ENCODE data around the gene AGAP1.

Gene AGAP1

GRCh38 chr2:235498946-235499812 lies 5.3 kb downstream of the AGAP1 start:
- Histone ChIP-seq H3K27me3 (ENCODE audit: control insufficient read depth, insufficient read depth, low read length) (no peaks in the 10 kb centered on the region), H3K27ac (ENCODE audit: low read length) (no peak overlapping the region), H3K4me1 (ENCODE audit: control insufficient read depth, insufficient read depth, low read length) (peaks cover 20% of the 10 kb centered on the region), H3K9me3 (ENCODE audit: control insufficient read depth, insufficient read depth, low read length) (no peaks in the 10 kb centered on the region), H3K4me3 (ENCODE audit: low read length) (no peak overlapping the region), H3K36me3 (ENCODE audit: control insufficient read depth, insufficient read depth, low read length) (no peaks in the 10 kb centered on the region; the same call in 1 of the 2 replicates)
- WGBS (ENCODE audit: insufficient coverage, insufficient read length) = no CpG with 5 or more reads among the region's 24 CpGs
- DNase-seq (ENCODE audit: low read depth, low spot score) = no peak

GRCh38 chr2:235500110-235500760 lies 6.4 kb downstream of the AGAP1 start:
- Histone ChIP-seq H3K27me3 (ENCODE audit: control insufficient read depth, insufficient read depth, low read length) (no peaks in the 10 kb centered on the region), H3K27ac (ENCODE audit: low read length) (no peak overlapping the region), H3K4me3 (ENCODE audit: low read length) (no peak overlapping the region), H3K9me3 (ENCODE audit: control insufficient read depth, insufficient read depth, low read length) (no peaks in the 10 kb centered on the region), H3K4me1 (ENCODE audit: control insufficient read depth, insufficient read depth, low read length) (peaks cover 23% of the 10 kb centered on the region), H3K36me3 (ENCODE audit: control insufficient read depth, insufficient read depth, low read length) (no peaks in the 10 kb centered on the region)
- DNase-seq (ENCODE audit: low read depth, low spot score) = no peak
- WGBS (ENCODE audit: insufficient coverage, insufficient read length) = no CpG with 5 or more reads among the region's 13 CpGs

- no peak overlapping the region for H3K27ac ChIP-seq (ENCODE audit: low read length)
- no peaks in the 10 kb centered on the region for H3K36me3 ChIP-seq (ENCODE audit: control insufficient read depth, insufficient read depth, low read length)
- peaks cover 20% of the 10 kb centered on the region for H3K4me1 ChIP-seq (ENCODE audit: control insufficient read depth, insufficient read depth, low read length)
- no CpG with 5 or more reads among the region's 18 CpGs for WGBS (ENCODE audit: insufficient coverage, insufficient read length)
- DNase-seq (ENCODE audit: low read depth, low spot score) = no peak
- H3K4me3 ChIP-seq (ENCODE audit: low read length) = no peak overlapping the region
- no peaks in the 10 kb centered on the region for H3K27me3 ChIP-seq (ENCODE audit: control insufficient read depth, insufficient read depth, low read length)
- no peaks in the 10 kb centered on the region for H3K9me3 ChIP-seq (ENCODE audit: control insufficient read depth, insufficient read depth, low read length)
These were observed 7.2 kb downstream of the AGAP1 start for GRCh38 chr2:235500761-235501672.

- Histone ChIP-seq H3K9me3 (ENCODE audit: control insufficient read depth, insufficient read depth, low read length) (no peaks in the 10 kb centered on the region), H3K36me3 (ENCODE audit: control insufficient read depth, insufficient read depth, low read length) (no peaks in the 10 kb centered on the region), H3K4me1 (ENCODE audit: control insufficient read depth, insufficient read depth, low read length) (peaks cover 18% of the 10 kb centered on the region), H3K27me3 (ENCODE audit: control insufficient read depth, insufficient read depth, low read length) (no peaks in the 10 kb centered on the region), H3K27ac (ENCODE audit: low read length) (no peak overlapping the region), H3K4me3 (ENCODE audit: low read length) (no peak overlapping the region)
- no peak for DNase-seq (ENCODE audit: low read depth, low spot score)
- no CpG with 5 or more reads among the region's 7 CpGs for WGBS (ENCODE audit: insufficient coverage, insufficient read length)
These were observed 7.8 kb downstream of the AGAP1 start for GRCh38 chr2:235501673-235502031.

GRCh38 chr2:235502336-235502735 lies 8.5 kb downstream of the AGAP1 start:
- Histone ChIP-seq H3K9me3 (ENCODE audit: control insufficient read depth, insufficient read depth, low read length) (no peaks in the 10 kb centered on the region), H3K27ac (ENCODE audit: low read length) (no peak overlapping the region), H3K36me3 (ENCODE audit: control insufficient read depth, insufficient read depth, low read length) (no peaks in the 10 kb centered on the region), H3K4me1 (ENCODE audit: control insufficient read depth, insufficient read depth, low read length) (peaks cover 18% of the 10 kb centered on the region), H3K4me3 (ENCODE audit: low read length) (no peak overlapping the region), H3K27me3 (ENCODE audit: control insufficient read depth, insufficient read depth, low read length) (no peaks in the 10 kb centered on the region)
- WGBS (ENCODE audit: insufficient coverage, insufficient read length) = no CpG with 5 or more reads among the region's 6 CpGs
- DNase-seq (ENCODE audit: low read depth, low spot score) = no peak

GRCh38 chr2:235504441-235505180 lies 10.8 kb downstream of the AGAP1 start:
- H3K9me3 ChIP-seq (ENCODE audit: control insufficient read depth, insufficient read depth, low read length) = no peaks in the 10 kb centered on the region
- no peaks in the 10 kb centered on the region for H3K36me3 ChIP-seq (ENCODE audit: control insufficient read depth, insufficient read depth, low read length)
- WGBS (ENCODE audit: insufficient coverage, insufficient read length) = no CpG with 5 or more reads among the region's 12 CpGs
- DNase-seq (ENCODE audit: low read depth, low spot score) = no peak
- peaks cover 15% of the 10 kb centered on the region for H3K4me1 ChIP-seq (ENCODE audit: control insufficient read depth, insufficient read depth, low read length)
- no peak overlapping the region for H3K4me3 ChIP-seq (ENCODE audit: low read length)
- no peaks in the 10 kb centered on the region for H3K27me3 ChIP-seq (ENCODE audit: control insufficient read depth, insufficient read depth, low read length)
- H3K27ac ChIP-seq (ENCODE audit: low read length) = no peak overlapping the region

GRCh38 chr2:235505181-235505741 lies 11.4 kb downstream of the AGAP1 start:
- H3K36me3 ChIP-seq (ENCODE audit: control insufficient read depth, insufficient read depth, low read length) = no peaks in the 10 kb centered on the region
- no peak for DNase-seq (ENCODE audit: low read depth, low spot score)
- H3K27ac ChIP-seq (ENCODE audit: low read length) = no peak overlapping the region
- WGBS (ENCODE audit: insufficient coverage, insufficient read length) = no CpG with 5 or more reads among the region's 7 CpGs
- peaks cover 14% of the 10 kb centered on the region for H3K4me1 ChIP-seq (ENCODE audit: control insufficient read depth, insufficient read depth, low read length)
- H3K4me3 ChIP-seq (ENCODE audit: low read length) = no peak overlapping the region
- no peaks in the 10 kb centered on the region for H3K27me3 ChIP-seq (ENCODE audit: control insufficient read depth, insufficient read depth, low read length)
- no peaks in the 10 kb centered on the region for H3K9me3 ChIP-seq (ENCODE audit: control insufficient read depth, insufficient read depth, low read length)

- H3K27me3 ChIP-seq (ENCODE audit: control insufficient read depth, insufficient read depth, low read length) = no peaks in the 10 kb centered on the region
- DNase-seq (ENCODE audit: low read depth, low spot score) = no peak
- H3K4me3 ChIP-seq (ENCODE audit: low read length) = no peak overlapping the region
- H3K36me3 ChIP-seq (ENCODE audit: control insufficient read depth, insufficient read depth, low read length) = no peaks in the 10 kb centered on the region
- peaks cover 9% of the 10 kb centered on the region for H3K4me1 ChIP-seq (ENCODE audit: control insufficient read depth, insufficient read depth, low read length)
- no CpG with 5 or more reads among the region's 14 CpGs for WGBS (ENCODE audit: insufficient coverage, insufficient read length)
- no peak overlapping the region for H3K27ac ChIP-seq (ENCODE audit: low read length)
- H3K9me3 ChIP-seq (ENCODE audit: control insufficient read depth, insufficient read depth, low read length) = no peaks in the 10 kb centered on the region
These were observed 12.6 kb downstream of the AGAP1 start for GRCh38 chr2:235506291-235506996.

- H3K9me3 ChIP-seq (ENCODE audit: control insufficient read depth, insufficient read depth, low read length) = no peaks in the 10 kb centered on the region
- no peaks in the 10 kb centered on the region for H3K27me3 ChIP-seq (ENCODE audit: control insufficient read depth, insufficient read depth, low read length)
- no peak overlapping the region for H3K27ac ChIP-seq (ENCODE audit: low read length)
- peaks cover 6% of the 10 kb centered on the region for H3K4me1 ChIP-seq (ENCODE audit: control insufficient read depth, insufficient read depth, low read length)
- no peak overlapping the region for H3K4me3 ChIP-seq (ENCODE audit: low read length)
- WGBS (ENCODE audit: insufficient coverage, insufficient read length) = no CpG with 5 or more reads among the region's 25 CpGs
- no peak for DNase-seq (ENCODE audit: low read depth, low spot score)
- H3K36me3 ChIP-seq (ENCODE audit: control insufficient read depth, insufficient read depth, low read length) = no peaks in the 10 kb centered on the region
These were observed 13.3 kb downstream of the AGAP1 start for GRCh38 chr2:235506997-235507615.

All from iPS DF 6.9 (cell line).